Fibroblast of peridontal ligament (primary cell): ENCODE results near the gene PLA2G2E.
"Not testable (repeated sequence)": the region's sequence is repeated elsewhere in the genome, so short reads cannot be mapped to it uniquely, and the experiment has no call there.

Source experiments
- DNase-seq: peaks from one replicate; pipeline ENCODE4 v3.0.0-alpha.2; 2010; ENCODE audit errors: extremely low read depth

The PLA2G2E gene

DNA sequence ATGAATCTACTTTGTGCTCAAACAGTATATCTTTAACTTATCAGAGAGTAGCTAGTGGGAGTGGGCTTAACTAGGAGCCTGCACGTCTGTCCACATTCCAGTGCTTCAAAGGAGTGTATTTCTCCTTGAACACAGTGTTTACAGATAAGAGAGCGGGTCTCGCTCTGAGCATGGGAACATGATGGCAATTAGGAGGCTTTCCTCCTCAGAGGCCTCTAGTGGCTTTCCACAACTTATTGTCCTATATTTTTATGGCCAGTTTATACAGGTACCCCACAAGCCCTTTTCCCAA is 3.7 kb upstream of the PLA2G2E start:
- not testable (repeated sequence) for DNase-seq

DNA sequence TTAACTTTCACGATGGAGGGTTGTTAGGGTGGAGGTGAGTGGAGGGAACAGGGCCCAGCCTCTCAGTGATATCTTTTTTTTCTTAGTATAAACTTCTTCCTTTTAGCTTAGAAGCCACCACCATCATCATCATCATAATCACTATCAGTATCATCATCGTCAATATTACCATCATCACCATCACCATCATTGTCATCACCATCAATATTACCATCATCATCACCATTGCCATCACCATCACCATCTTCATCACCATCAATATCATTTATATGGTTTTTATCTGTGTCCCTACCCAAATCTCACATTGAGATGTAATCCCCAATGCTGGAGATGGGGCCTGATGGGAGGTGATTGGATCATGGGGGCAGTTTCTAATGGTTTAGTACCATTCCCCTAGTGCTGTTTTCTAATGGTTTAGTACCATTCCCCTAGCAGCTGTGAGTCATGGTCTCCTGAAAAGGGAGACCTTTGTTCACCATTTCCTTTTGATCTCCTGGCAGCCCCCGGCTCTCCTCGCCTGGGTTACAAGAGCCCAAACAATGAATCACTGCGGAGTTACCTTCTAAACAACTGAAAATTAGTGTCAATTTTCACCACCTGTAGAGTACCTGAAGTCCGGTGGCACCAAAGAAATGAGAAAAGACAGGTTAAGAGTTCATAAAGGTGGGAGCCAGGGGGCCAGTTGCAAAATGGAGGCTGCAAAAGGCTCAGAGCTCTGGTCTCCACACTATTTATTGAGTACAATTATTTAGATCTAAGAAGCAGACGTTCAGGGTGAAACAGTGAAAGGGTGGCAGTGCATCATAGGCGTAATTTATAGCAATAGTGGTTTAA is 3.1 kb upstream of the PLA2G2E start:
- no peak for DNase-seq

DNA sequence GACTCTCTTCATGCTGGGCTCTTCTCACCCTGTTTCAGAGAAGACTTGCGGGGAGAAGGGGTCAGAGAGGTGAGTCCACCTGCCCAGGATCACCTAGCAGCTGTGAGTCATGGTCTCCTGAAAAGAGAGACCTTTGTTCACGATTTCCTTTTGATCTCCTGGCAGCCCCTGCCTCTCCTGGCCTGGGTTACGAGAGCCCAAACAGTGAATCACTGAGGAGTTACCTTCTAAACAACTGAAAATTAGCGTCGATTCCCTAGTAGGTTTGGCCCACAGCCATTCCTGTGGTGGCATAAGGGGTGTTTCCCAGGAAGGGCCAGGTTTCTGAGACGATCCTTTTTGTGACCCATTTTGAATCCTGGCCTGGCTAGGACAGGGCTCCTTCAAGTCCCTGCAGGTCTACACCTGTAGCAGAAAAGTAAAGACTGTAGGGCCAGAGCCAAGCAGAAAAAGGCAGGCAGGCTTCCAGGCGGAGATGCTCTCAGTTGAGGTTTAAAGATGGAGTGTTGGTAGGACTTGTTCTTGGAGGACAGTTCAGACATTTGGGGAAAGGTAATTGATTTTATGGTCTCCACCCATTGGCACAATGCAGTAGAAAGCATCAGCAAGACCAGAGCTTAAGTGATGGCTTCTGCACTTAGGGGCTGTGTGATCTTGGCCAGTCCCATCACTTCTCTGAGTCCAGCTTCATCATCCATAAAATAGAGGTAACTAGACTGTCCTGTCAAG is 2.1 kb upstream of the PLA2G2E start:
- DNase-seq, result no peak

DNA sequence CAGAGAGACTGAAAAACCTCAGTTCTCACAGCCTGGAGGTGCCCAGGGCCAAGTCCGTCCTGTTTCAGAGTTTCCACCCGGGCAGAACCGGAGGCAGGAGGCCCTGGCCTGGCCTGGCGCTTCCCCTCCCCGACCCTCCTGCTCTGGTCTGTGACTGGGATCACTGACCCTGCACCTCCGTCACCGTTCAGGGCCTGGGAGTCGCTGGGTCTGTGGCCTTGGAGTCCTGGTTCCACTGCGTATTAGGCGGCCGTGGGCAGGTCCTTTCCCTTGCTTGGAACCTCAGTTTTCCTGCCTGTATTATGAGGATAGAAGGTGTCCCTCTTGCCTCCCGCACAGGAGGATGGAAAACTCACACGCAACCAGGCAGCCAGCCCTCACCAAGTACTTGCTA is 533 bp upstream of the PLA2G2E start:
- DNase-seq, result no peak

DNA sequence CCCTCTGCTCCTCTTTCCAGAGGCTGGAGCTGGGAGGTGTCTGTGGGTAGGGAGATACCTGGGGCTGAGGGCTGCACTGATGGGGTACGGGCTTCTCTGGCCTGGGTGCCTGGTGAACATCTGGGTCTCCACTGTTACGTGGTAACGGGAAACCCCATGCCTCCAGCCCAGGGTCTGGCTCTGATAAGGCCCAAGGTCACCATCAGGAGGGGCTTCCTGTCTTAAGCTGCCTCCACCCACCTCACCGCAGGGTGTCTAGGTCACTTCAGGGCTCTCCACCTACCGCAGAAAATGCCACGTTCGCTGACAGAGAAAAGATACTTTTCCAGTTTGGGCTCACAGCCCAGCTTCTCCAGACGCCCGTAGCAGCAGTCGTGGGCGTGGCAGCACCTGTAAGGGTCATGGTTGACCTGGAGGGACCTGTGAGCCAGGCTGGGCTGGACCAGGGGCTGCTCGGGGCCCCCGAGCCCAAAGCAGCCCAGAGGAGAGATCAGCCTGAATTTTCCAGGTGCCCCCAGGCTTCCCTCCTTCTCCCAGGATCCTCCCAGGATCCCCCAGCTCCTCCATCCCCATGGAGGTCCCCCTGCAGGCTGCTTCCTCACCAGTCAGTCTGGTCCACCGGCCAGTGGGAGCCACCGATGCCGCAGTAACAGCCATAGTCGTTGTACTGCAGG is 1.3 kb downstream of the PLA2G2E start:
- no peak for DNase-seq

DNA sequence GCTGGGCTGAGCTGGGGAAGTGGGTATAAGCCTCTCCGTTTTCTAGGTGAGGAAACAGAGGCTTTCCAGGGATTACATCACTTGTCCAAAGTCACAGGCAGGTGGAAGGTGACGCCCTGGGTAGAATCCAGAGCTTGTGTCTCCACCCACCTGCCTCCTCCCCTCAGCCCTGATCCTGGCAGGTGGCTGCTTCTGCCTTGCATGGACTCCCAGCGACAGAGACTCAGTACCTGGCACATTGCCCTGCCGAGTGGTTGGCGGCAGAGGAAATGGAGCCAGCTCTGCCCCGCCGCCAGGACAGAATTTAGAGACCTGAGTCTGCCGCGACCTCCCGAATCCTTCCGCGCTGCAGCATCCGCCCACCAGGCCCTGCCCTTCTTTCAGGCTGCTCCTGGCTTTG is 2.1 kb downstream of the PLA2G2E start:
- no peak for DNase-seq

DNA sequence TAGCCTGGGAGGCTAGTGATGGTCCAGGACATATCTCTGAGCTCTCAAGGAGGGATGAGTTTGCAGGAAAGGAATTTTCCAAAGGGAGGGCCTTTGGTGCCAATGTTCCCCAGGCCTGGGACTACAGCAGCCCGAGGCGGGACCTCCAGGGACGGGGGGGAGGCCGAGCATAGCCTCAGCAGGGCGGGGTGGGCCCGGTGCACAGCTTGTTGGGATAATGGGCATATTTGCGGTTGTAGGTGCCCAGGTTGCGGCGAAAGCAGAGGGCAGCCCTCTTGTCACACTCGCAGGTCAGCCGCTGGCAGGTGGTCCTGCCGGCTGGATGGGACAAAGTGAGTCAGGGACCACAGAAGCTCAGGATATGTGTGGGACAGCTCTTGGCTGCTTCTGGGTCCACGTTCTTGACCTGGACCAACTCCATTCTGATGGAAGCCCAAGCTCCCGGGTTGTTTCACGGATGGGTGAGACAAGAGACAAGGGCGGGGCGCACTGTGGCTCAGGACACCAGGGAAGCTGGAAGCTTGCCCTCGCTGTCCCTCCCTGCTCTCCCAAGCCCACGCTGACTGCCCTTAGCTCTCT is 3.2 kb downstream of the PLA2G2E start:
- no peak for DNase-seq

DNA sequence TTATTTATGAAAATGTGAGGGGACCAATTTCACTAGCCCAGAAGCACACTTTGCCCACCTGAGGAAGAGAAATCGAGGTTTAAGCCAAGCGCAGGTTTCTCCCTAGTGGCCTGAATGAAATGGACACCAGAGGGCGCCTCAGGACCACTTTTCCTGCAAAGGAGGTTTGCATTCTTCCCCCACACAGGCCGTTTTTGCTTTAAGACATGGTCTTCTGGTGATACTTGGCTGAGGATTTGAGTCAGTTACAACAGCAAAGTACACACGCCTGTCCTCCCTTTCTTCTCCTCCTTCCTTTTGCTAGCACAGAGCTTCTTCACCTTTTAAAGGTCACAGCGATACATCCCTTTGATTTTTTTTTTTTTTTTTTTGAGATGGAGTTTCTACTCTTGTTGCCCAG is 5.4 kb downstream of the PLA2G2E start:
- DNase-seq, result peak; percentile 89

DNA sequence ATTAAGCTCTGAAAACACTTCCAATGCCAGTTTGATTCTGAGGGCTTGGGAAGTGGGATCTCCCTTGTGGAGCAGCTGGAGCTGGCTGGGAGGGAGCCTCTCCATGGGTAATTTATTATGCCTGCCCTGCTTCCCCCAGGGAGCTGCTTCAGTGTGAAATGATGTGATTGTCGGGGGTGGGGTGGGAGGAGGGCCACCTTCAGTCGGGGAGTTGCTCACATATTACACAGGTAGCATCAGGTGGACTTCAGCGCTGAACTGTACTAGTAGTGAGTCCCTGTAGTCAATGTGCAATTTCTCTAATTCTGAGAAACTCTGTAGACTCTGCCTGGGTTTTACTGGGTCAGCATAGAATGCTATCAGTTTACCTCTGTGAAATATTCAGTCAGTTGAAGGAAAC is 12.8 kb downstream of the PLA2G2E start:
- DNase-seq, result no peak

DNA sequence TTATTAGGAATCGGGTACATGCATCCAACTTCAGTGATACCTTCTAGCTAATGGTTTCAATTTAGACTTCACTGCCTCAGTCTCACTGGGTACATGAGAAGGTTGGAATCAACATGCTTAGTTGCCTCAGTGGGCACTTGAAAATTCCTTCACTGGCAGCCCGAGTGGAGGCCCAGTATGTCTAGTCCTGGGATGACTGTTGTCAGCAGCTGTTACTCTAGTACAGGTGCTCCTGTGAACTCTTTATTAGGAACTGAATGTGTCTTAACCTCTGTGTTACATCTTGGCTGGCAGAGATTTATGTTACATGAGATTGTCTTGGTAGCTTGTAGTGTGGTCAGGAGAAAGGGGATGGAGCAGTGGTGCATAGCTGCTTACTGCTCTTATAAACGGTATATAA is 13.4 kb downstream of the PLA2G2E start:
- DNase-seq, result no peak

DNA sequence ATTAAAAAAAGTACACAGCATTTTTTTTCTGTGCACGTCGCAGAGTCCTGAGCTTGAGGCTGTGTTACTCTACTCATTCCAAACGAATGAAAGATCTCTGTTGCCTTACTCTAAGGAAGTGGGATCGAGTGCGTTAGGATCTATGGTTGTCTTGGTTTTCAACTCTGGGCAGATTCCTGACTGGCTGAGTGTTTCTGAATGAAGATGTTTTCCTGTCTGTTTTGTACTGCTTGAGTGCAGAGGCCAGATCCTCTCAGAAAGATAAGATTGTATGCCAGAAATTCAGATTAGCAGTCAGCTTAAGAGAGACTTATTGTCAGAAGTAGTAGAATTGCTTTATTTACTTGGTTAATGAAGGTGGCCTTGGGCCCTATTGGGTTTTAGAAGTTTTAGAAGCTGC is 14.0 kb downstream of the PLA2G2E start:
- DNase-seq, result peak; percentile 13

DNA sequence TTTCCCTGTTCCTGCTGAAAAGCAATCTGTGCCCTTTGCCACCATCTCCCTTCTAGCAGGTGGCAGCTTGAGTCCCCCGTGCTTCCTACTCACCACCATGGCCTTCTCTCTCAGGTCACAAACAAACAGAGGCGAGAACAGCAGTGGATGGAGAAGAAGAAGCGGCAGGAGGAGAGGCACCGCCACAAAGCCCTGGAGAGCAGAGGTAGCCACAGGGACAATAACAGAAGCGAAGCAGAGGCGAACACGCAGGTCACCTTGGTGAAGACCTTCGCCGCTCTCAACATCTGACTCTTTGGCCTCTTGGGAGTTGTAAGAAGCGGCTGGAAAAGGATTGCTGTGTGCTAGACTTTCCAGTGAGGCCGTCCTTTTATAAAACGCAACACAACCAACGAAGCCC is 16.0 kb downstream of the PLA2G2E start:
- DNase-seq, result no peak

DNA sequence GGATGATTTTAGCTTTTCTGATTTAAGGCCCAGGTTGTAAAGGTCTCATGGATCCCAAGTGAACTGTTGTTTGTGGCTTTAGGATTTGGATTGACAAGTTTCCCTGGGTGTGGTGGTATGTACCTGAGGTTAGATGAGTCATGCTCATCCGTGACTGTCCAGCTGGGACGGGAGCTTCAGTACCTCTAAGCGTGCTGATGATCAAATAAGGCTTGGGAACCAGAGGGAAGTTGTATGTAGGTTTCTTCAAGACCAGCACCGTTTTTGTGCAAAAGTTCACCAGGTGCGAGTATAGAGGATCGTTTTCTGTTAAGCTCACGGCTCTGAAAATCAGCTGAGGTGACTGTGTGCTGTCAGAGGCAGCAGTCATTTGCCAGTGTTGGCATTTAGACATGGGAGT is 19.8 kb downstream of the PLA2G2E start:
- no peak for DNase-seq

DNA sequence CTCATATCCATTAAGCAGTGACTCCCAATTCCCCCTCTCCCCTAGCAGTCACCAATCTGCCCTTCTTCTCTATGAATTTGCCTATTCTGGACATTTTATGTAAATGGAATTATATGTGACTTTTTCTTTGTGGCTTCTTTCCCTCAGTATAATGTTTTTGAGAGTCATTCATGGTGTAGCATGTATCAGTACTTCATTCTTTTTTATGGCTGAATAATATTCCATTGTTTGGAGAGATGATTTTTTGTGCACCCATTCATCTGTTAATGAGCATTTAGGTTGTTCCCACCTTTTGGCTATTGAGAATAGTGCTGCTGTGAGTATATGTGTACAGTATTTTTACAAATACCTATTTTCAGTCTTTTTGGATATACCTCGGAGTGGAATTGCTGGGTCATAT is 21.8 kb downstream of the PLA2G2E start:
- no peak for DNase-seq

DNA sequence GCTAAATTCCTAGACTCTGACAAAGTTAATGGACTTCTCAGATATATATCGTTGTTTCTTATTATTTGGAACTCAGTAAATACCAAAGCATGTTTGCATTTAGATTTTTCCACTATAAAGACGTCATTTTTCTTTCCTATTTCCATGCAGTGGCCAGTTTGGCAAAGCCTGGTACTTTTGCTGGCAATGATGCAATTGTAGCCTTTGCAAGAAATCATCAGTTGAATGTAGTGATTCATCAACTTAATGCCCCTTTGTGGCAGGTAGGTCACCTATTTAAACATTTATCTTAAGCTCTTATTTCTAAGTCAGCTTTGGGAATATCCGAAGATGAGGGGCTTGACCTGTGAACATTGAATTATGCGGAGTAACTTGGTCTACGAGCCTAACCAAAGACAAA is 29.2 kb downstream of the PLA2G2E start:
- DNase-seq, result no peak

DNA sequence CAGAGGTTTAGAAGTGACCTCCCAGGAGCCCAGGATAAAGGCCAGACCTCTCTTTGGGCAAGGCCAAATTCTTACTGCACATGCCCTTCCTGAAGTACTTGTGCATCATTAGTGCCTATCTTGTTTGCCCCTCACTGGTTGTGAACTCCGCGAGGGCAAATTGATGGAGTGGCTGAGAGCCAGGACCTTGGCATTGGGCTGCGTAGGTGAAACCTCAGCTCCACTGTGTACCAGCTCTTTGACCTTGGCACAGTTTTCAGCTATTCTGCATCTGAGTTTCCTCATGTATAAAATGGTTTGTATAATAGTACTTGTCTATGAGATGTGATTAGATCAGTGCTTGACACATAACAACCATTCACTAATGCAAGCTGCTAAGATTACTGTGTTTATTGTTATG is 29.7 kb downstream of the PLA2G2E start:
- no peak for DNase-seq

DNA sequence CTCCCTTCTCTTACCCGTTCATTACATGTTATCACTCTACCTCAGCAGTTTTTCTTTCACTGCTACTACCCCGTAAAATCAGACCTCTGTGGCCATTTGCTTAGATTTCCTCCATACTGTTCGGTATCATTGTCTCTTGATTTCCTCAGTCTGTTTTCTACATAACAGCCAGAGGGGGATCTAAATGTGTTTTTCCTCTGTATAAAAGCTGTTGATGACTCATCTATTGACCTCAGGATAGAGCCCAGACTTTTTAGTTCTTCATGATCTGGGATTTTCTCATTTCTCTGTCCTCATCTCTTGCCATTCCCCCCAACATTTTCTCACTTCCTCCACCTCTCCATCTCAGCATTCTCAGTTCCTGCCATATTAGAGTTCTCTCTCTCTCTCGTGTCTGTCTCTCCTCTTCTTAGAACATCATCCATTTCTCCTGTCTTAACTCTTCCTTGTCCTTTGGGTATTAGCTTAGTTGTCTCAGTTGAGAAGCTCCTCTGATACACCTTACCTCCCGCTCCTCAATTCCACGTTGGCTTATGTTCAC is 30.7 kb downstream of the PLA2G2E start:
- no peak for DNase-seq

DNA sequence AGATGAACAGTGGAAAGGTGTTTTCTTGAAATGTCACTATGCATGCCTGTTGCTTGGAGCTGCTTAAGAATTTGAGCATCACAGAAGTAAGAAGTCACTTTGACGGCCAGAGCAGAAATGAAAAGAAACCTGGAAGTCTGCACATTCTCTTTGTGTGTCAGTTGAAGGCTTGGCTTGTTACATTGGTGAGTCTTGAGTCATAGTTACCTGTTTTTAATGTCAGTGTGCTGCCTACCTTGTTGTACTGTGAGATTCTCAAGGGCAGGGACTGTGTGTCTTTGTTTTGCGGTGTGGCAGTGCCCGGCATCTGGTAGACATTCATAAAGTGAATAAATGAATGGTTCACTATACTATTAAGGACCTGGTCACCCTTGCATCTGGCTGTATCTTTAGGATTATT is 31.3 kb downstream of the PLA2G2E start:
- DNase-seq, result no peak

DNA sequence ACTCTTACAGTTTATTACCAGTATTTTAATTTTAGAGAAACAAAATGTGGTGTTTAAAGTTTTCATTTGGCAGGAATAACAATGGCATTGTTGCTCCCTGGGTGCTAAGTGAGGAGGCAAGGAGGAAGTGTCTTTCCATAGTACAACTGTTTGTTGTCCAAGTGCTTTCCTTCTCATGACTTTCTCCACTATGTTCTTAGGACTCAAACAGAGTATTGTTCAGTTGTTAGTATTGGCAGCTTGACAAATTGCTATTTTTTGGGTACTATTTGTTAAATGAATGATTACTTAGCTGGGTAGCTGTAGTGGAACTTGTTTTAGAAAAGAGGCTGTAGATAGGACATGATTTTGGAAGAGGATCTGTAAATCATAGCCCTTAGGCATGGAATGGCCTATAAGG is 33.8 kb downstream of the PLA2G2E start:
- no peak for DNase-seq

DNA sequence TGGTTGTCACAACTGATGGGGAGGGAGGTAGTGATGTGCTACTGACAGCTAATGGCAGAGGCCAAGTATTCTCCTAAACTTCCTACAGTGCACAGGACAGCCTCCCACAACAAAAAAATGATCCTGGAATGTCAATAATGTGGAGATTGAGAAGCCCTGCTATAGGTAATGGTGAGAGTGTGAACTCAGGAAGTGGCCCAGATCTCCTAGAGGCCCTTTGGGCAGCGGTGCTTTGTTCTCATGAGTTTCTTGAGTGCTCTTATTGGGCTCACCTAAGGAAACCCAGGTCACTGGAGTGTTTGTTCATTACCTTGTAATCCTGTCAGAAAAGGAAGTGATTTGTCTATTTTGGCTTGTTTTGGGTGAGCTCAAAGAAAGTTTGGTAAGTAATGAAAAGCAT is 35.3 kb downstream of the PLA2G2E start:
- DNase-seq, result no peak

DNA sequence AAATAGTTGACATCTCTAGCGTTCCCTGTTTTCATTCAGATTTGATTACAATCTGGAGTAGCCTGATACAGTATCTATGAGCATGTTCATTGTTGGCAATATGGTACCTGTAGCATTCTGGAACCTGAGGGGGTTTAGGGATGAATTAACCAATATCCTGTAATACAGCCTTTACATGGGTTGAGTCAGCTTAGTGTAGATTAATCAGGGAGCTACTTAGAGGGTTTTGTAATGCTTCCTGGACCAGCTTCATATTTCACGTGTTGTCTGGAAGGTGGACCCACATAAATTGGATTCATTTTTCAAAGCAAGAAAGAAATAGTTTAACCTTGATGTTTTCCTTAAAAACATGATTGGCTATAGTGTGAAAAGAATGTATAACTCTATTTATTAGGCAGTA is 37.6 kb downstream of the PLA2G2E start:
- DNase-seq, result no peak

DNA sequence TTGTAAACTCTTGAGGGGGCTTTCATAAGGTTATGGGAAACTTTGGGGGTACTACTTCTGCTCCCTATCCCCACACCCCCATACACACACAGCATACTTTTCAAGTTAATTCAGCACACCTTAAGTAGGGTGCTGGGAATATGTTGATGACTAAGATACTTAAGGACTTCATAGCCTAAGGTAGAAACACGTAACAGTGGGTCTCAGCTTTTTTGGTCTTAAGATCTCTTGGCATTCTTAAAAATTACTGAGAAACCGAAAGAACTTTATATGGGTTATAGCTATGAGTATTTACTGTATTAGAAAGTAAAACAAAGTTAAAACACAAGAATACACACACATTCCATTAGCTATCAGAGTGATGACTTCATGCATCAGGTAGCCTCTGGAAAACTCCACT is 39.1 kb downstream of the PLA2G2E start:
- DNase-seq, result no peak
